ENCODE results near the gene ITSN1.

ITSN1 gene

DNA sequence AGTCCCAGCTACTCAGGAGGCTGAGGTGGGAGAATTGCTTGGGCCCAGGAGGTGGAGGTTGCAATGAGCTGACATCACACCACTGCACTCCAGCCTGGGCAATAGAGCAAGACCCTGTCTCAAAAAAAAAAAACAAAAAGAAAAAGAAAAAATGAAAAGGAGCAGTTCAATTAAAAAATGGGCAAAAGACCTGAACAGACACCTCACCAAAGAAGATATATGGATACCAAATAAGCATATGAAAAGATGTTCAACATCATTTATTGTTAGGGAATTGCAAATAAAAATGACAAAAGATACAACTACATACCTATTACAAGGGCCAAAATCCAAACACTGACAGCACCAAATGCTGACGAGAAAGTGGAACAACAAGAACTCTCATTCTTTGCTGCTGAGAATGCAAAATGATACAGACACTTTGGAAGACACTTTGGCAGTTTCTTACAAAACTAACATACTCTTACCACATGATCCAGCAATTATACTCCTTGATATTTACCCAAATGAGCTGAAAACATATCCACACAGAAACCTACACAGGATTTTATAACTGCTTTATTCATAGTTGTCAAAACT is 302.0 kb downstream of the ITSN1 start:
- TF ChIP-seq BACH2 (CRISPR knock-in tag; IDR thresholded peaks at IDR 0.05; ENCODE audit: borderline replicate concordance) (no peak), ZFP3 (CRISPR knock-in tag; IDR thresholded peaks at IDR 0.05) (no peak), SNAI2 (CRISPR knock-in tag; IDR thresholded peaks at IDR 0.05) (no peak), ZNF8 (CRISPR knock-in tag; IDR thresholded peaks at IDR 0.05) (no peak), ZNF70 (CRISPR knock-in tag; IDR thresholded peaks at IDR 0.05) (no peak), TOX (CRISPR knock-in tag; IDR thresholded peaks at IDR 0.05; ENCODE audit: borderline replicate concordance) (no peak), ZFP30 (CRISPR knock-in tag; IDR thresholded peaks at IDR 0.05) (no peak), RARB (CRISPR knock-in tag; IDR thresholded peaks at IDR 0.05) (no peak), PATZ1 (CRISPR knock-in tag; IDR thresholded peaks at IDR 0.05; ENCODE audit: borderline replicate concordance) (no peak), ARNTL (CRISPR knock-in tag; IDR thresholded peaks at IDR 0.05; ENCODE audit: borderline replicate concordance, low read depth) (no peak), PPARA (CRISPR knock-in tag; IDR thresholded peaks at IDR 0.05; ENCODE audit: borderline replicate concordance) (no peak), ESRRG (CRISPR knock-in tag; IDR thresholded peaks at IDR 0.05) (no peak)
- TF ChIP-seq, protein P1, sequence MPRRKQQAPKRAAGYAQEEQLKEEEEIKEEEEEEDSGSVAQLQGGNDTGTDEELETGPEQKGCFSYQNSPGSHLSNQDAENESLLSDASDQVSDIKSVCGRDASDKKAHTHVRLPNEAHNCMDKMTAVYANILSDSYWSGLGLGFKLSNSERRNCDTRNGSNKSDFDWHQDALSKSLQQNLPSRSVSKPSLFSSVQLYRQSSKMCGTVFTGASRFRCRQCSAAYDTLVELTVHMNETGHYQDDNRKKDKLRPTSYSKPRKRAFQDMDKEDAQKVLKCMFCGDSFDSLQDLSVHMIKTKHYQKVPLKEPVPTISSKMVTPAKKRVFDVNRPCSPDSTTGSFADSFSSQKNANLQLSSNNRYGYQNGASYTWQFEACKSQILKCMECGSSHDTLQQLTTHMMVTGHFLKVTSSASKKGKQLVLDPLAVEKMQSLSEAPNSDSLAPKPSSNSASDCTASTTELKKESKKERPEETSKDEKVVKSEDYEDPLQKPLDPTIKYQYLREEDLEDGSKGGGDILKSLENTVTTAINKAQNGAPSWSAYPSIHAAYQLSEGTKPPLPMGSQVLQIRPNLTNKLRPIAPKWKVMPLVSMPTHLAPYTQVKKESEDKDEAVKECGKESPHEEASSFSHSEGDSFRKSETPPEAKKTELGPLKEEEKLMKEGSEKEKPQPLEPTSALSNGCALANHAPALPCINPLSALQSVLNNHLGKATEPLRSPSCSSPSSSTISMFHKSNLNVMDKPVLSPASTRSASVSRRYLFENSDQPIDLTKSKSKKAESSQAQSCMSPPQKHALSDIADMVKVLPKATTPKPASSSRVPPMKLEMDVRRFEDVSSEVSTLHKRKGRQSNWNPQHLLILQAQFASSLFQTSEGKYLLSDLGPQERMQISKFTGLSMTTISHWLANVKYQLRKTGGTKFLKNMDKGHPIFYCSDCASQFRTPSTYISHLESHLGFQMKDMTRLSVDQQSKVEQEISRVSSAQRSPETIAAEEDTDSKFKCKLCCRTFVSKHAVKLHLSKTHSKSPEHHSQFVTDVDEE (CRISPR knock-in tag; IDR thresholded peaks at IDR 0.05), result no peak
- TF ChIP-seq, protein P2, sequence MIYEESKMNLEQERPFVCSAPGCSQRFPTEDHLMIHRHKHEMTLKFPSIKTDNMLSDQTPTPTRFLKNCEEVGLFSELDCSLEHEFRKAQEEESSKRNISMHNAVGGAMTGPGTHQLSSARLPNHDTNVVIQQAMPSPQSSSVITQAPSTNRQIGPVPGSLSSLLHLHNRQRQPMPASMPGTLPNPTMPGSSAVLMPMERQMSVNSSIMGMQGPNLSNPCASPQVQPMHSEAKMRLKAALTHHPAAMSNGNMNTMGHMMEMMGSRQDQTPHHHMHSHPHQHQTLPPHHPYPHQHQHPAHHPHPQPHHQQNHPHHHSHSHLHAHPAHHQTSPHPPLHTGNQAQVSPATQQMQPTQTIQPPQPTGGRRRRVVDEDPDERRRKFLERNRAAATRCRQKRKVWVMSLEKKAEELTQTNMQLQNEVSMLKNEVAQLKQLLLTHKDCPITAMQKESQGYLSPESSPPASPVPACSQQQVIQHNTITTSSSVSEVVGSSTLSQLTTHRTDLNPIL (CRISPR knock-in tag; IDR thresholded peaks at IDR 0.05; ENCODE audit: low read depth), result no peak
- TF ChIP-seq, protein P3, sequence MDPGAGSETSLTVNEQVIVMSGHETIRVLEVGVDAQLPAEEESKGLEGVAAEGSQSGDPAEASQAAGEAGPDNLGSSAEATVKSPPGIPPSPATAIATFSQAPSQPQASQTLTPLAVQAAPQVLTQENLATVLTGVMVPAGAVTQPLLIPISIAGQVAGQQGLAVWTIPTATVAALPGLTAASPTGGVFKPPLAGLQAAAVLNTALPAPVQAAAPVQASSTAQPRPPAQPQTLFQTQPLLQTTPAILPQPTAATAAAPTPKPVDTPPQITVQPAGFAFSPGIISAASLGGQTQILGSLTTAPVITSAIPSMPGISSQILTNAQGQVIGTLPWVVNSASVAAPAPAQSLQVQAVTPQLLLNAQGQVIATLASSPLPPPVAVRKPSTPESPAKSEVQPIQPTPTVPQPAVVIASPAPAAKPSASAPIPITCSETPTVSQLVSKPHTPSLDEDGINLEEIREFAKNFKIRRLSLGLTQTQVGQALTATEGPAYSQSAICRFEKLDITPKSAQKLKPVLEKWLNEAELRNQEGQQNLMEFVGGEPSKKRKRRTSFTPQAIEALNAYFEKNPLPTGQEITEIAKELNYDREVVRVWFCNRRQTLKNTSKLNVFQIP (CRISPR knock-in tag; IDR thresholded peaks at IDR 0.05; ENCODE audit: borderline replicate concordance, low read depth), result no peak
- no peak for ATAC-seq

GRCh38 chr21:33945652-33946270 is 303.5 kb downstream of the ITSN1 start:
- ATAC-seq, result no peak
- TF ChIP-seq ARNTL (CRISPR knock-in tag; IDR thresholded peaks at IDR 0.05; ENCODE audit: borderline replicate concordance, low read depth) (no peak), SNAI2 (CRISPR knock-in tag; IDR thresholded peaks at IDR 0.05) (no peak), OSR1 (CRISPR knock-in tag; IDR thresholded peaks at IDR 0.05) (no peak), ISL1 (CRISPR knock-in tag; IDR thresholded peaks at IDR 0.05) (no peak), CSDC2 (CRISPR knock-in tag; IDR thresholded peaks at IDR 0.05) (no peak), ESRRG (CRISPR knock-in tag; IDR thresholded peaks at IDR 0.05) (no peak), ZFP30 (CRISPR knock-in tag; IDR thresholded peaks at IDR 0.05) (no peak)
- TF ChIP-seq, protein P2 (CRISPR knock-in tag; IDR thresholded peaks at IDR 0.05; ENCODE audit: low read depth), result no peak

DNA sequence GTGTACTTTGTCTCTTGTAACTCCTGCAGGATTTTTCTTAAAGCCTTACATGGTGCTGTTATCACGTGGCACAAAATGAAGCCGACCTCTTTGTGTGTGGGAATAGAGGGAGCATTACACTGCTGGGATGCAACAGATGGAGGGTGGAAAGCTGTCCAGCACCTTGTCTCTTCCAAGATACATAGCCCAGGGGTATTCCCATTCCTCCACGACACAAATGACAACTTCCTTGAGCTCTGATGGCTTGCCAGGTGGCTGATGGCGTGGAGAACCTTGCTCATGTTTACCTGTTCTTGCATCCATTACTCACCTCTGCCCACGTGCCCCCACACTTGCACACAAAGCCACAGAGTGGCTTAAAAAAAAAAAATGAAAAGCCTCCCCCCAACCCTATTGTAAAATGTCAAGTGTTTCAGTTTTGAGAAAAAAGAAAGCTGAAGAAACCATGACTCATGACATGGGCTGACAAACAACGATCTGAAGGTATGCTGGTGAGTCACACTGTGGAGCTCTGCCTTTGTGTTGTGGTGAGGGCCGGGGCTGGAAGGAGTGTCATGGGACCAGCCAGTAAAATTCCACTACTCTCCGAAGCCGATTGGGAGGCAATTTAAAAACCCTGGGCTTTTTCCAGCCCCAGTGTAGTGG is 305.3 kb downstream of the ITSN1 start:
- TF ChIP-seq ZNF565 (CRISPR knock-in tag; conservative IDR thresholded peaks at IDR 0.05; ENCODE audit: low read depth), result no peak
- TF ChIP-seq CSRNP3 (CRISPR knock-in tag; IDR thresholded peaks at IDR 0.05), result no peak
- no peak for TF ChIP-seq ARNTL (CRISPR knock-in tag; IDR thresholded peaks at IDR 0.05; ENCODE audit: borderline replicate concordance, low read depth)
- no peak for TF ChIP-seq ISL1 (CRISPR knock-in tag; IDR thresholded peaks at IDR 0.05)
- no peak for TF ChIP-seq ZFP30 (CRISPR knock-in tag; IDR thresholded peaks at IDR 0.05)
- no peak for TF ChIP-seq GLIS3 (CRISPR knock-in tag; IDR thresholded peaks at IDR 0.05)
- ATAC-seq, result peak; percentile 99
